OCI-LY7 (cell line): Measurements from ENCODE around the gene GLS2.

Experiments used
- CTCF ChIP-seq: fragments of 200-600 bp; sonication (generic); conservative IDR thresholded peaks from 2 replicates; pipeline ENCODE4 v1.5.1; 2014; ENCODE audit warnings: mild to moderate bottlenecking, antibody characterized with exemption, low read length, moderate library complexity, mixed read lengths
- EZH2phosphoT487 ChIP-seq: fragments of 200-600 bp; sonication (generic); IDR thresholded peaks from 2 replicates; pipeline ENCODE4 v1.6.1; 2018; ENCODE audit warnings: low read depth, borderline replicate concordance, mild to moderate bottlenecking, mixed run types, antibody characterized with exemption, low read length, moderate library complexity, mixed read lengths

- TF ChIP-seq CTCF (no peak), EZH2phosphoT487 (no peak)
Observed at GRCh38 chr12:56528846-56529245, 40.9 kb upstream of the GLS2 start.
